ENCODE measurements around the gene CDH2. TPM values are rescaled to one million over a fixed set of nuclear protein-coding genes. Genes with fewer than 3 reads are reported as not detected.

Gene CDH2
- total RNA-seq, 3 donors from 2014 or later: 0.63 to 11.0 (median 0.67) TPM

- TF ChIP-seq, protein P1, sequence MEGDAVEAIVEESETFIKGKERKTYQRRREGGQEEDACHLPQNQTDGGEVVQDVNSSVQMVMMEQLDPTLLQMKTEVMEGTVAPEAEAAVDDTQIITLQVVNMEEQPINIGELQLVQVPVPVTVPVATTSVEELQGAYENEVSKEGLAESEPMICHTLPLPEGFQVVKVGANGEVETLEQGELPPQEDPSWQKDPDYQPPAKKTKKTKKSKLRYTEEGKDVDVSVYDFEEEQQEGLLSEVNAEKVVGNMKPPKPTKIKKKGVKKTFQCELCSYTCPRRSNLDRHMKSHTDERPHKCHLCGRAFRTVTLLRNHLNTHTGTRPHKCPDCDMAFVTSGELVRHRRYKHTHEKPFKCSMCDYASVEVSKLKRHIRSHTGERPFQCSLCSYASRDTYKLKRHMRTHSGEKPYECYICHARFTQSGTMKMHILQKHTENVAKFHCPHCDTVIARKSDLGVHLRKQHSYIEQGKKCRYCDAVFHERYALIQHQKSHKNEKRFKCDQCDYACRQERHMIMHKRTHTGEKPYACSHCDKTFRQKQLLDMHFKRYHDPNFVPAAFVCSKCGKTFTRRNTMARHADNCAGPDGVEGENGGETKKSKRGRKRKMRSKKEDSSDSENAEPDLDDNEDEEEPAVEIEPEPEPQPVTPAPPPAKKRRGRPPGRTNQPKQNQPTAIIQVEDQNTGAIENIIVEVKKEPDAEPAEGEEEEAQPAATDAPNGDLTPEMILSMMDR (IDR thresholded peaks at IDR 0.05): no peak
- H3K4me3 ChIP-seq: no peak overlapping the region
- intact Hi-C loops (cut with DNase I, micrococcal nuclease): no loop called here
- DNase-seq (no peak), ATAC-seq (no peak)
- no peaks in the 10 kb centered on the region for H3K9me3 ChIP-seq
- no peaks in the 10 kb centered on the region for H3K4me1 ChIP-seq (ENCODE audit: low read depth)
- no peaks in the 10 kb centered on the region for H3K36me3 ChIP-seq (ENCODE audit: low read depth)
These were observed 96.0 kb downstream of the CDH2 start for GRCh38 chr18:28080876-28081300.

- Histone ChIP-seq H3K9me3 (no peaks in the 10 kb centered on the region), H3K36me3 (ENCODE audit: low read depth) (no peaks in the 10 kb centered on the region), H3K4me3 (no peak overlapping the region), H3K4me1 (ENCODE audit: low read depth) (no peaks in the 10 kb centered on the region)
- intact Hi-C loops (cut with DNase I, micrococcal nuclease): no loop called here
- TF ChIP-seq, protein P1 (IDR thresholded peaks at IDR 0.05): no peak
- DNase-seq (no peak), ATAC-seq (no peak)
These were observed 97.0 kb downstream of the CDH2 start for GRCh38 chr18:28079883-28080282.

DNA sequence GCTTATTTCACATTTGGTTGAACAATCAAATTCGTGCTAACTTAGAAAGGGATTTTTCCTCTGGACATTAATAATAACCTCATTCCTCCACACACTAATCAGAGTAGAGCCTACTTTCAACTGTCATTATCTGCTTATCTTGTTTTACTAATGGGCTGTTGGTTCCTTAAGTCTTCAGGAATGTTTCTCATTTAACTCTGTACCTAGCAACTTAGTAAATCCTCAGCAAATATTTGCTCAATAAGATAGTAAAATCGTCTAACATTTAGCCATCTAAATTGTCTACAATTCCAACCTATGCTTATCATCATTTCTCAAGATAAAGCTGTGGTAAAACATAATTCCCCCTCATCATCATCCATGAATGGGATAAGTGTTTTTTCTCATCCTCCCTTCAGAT is 98.1 kb downstream of the CDH2 start:
- H3K4me3 ChIP-seq: no peak overlapping the region
- H3K4me1 ChIP-seq (ENCODE audit: low read depth): no peaks in the 10 kb centered on the region
- no peaks in the 10 kb centered on the region for H3K9me3 ChIP-seq
- DNase-seq (no peak), ATAC-seq (no peak)
- TF ChIP-seq, protein P1 (IDR thresholded peaks at IDR 0.05): no peak
- intact Hi-C loops (cut with DNase I, micrococcal nuclease): no loop called here
- H3K36me3 ChIP-seq (ENCODE audit: low read depth): no peaks in the 10 kb centered on the region

DNA sequence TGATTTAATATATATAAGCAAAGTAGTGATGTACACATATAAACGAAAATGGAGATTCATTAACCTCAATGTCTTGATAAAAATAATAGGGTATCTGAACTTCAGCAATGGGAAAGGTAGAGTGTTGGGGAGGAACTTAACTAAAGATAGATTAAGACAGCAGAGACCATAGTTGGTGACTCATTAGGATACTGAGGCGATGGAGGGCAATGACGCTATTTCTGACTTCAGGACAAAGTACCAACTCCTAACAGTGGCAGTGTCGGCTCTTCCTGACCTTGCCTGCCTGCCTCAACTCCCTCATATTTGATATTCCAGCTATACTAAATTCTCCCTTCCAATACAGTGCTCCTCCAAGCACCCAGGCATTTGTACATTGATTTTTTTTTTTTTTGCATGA is 98.6 kb downstream of the CDH2 start:
- intact Hi-C loops (cut with DNase I, micrococcal nuclease): no loop called here
- DNase-seq (no peak), ATAC-seq (no peak)
- Histone ChIP-seq H3K4me3 (no peak overlapping the region), H3K4me1 (ENCODE audit: low read depth) (no peaks in the 10 kb centered on the region), H3K36me3 (ENCODE audit: low read depth) (no peaks in the 10 kb centered on the region), H3K9me3 (no peaks in the 10 kb centered on the region)
- TF ChIP-seq, protein P1 (IDR thresholded peaks at IDR 0.05): no peak

GRCh38 chr18:28075501-28075900 is 101.4 kb downstream of the CDH2 start:
- no peak for DNase-seq
- Histone ChIP-seq H3K4me3 (no peak overlapping the region), H3K4me1 (ENCODE audit: low read depth) (no peaks in the 10 kb centered on the region), H3K36me3 (ENCODE audit: low read depth) (no peaks in the 10 kb centered on the region), H3K9me3 (no peaks in the 10 kb centered on the region)
- TF ChIP-seq, protein P1 (IDR thresholded peaks at IDR 0.05): no peak
- no peak for ATAC-seq
- intact Hi-C loops (cut with DNase I, micrococcal nuclease): no loop called here

- ATAC-seq (no peak), DNase-seq (no peak)
- Histone ChIP-seq H3K4me1 (ENCODE audit: low read depth) (no peaks in the 10 kb centered on the region), H3K9me3 (no peaks in the 10 kb centered on the region), H3K4me3 (no peak overlapping the region), H3K36me3 (ENCODE audit: low read depth) (no peaks in the 10 kb centered on the region)
- TF ChIP-seq, protein P1 (IDR thresholded peaks at IDR 0.05): no peak
- intact Hi-C loops (cut with DNase I, micrococcal nuclease): no loop called here
These were observed 102.9 kb downstream of the CDH2 start for GRCh38 chr18:28074076-28074475.

All from mucosa of descending colon (tissue), 3 donors.